GM18505 (cell line): ENCODE results near the gene RPAP2.
"Not testable (repeated sequence)": the region's sequence is repeated elsewhere in the genome, so short reads cannot be mapped to it uniquely, and the experiment has no call there.

ENCODE experiments used
- ATAC-seq: cut with Tn5 transposase; IDR thresholded peaks from one replicate; pipeline ENCODE4 v1.9.1; 2021; ENCODE audit not compliant: unreplicated experiment
- POLR2A ChIP-seq: IDR thresholded peaks from 4 replicates; pipeline ENCODE4 v1.6.1; 2011; ENCODE audit warnings: borderline replicate concordance; ENCODE audit not compliant: insufficient read depth, insufficient read length; ENCODE audit errors: extremely low read depth

Gene RPAP2

DNA sequence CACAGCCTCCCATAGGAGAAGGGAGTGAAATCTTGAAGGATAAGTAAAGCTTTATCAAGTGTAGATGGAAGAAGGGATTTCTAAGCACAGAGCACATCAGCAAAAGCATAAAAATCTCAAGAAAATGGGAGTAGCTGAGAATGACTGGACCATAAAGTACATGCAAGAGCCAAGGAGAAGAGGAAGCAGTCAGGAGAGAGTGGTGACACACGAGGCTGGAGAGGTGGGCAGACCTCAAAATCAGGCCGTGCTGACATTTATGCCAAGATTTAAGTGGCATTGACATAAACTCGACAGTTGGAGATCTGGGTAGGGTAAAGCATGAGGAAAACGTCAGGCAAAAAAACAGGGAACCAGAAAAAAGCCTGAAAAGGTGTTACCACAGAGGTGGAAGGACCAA is 125.5 kb downstream of the RPAP2 start:
- no peak for ATAC-seq
- TF ChIP-seq POLR2A: no peak

DNA sequence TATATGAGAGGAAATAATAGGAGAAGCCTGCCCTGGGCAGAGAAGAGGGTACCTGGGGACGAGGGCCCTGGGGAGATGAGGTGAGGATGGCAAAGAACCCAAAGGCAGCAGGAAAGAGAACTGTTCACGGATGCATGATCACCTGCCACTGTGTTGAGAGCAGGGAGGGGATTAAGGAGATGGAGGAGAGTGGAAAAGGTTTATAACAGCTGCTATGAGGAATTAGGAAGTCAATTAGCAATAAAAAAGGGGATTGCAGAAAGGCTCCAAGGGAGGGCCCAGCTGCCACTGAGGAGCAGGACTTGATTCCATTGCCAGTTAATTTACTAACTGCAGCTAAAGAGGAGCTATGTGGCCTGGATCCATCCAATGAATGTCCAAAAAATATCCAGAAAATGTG is 126.8 kb downstream of the RPAP2 start:
- no peak for ATAC-seq
- TF ChIP-seq POLR2A: no peak

DNA sequence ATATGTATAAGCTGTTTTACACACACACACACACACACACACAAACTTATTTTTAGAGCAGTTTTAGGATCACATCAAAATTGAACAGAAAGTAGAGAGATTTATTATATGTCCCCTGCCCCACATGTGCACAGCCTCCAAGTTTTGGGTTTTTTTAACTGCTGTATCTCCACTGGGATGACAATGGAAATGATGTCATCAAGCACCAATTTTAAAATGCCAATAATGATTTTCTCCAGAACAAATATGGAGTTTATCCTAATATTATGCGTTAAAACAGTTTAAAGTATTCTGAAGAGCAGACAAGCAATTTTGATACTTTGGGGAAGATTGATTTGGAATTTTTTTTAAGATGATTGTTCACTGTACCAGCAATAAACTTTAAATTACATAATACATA is 131.2 kb downstream of the RPAP2 start:
- TF ChIP-seq POLR2A: no peak
- ATAC-seq: no peak

DNA sequence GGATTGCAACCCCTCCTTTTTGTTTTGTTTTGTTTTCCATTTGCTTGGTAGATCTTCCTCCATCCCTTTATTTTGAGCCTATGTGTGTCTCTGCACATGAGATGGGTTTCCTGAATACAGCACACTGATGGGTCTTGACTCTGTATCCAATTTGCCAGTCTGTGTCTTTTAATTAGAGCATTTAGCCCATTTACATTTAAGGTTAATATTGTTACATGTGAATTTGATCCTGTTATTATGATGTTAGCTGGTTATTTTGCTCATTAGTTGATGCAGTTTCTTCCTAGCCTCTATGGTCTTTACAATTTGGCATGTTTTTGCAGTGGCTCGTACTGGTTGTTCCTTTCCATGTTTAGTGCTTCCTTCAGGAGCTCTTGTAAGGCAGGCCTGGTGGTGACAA is 135.7 kb downstream of the RPAP2 start:
- ATAC-seq: not testable (repeated sequence)

DNA sequence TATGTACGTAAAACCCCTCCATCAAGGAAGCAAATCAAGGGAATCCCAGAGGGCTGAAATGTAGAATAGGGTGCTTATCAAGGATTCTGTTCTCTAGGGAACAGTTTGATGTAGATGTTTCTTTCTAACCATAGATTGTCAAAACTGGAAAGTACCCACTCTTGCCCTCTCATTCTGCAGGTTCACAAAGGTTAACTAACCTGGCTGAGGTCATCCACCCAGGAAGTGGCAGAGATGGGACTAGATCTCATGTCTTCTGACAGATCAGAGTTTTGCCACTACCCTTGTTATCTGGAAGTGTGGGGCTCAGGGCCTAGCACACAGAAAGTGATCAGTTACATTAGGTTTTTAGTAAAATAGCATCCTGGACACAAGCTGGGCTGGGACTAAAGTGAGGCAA is 140.4 kb downstream of the RPAP2 start:
- no peak for ATAC-seq
- TF ChIP-seq POLR2A: no peak

DNA sequence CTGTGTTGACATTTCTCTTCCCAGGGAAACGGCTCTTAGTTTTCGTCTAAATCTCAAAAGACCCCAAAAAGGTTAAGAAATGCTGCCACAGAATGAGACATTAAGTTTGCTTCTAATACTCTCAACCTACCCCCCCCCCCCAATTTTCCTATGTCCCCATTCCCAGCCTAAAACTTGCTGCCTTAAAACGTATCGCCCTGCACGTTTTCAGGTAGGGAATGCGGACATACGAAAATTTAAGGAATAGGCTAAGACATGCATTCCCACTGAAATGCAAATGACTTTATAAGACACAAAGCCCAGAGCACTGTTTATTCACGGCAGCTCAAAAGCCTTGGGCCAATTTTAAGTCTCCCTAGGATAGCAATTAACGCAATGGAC is 142.4 kb downstream of the RPAP2 start:
- no peak for ATAC-seq
- no peak for TF ChIP-seq POLR2A

DNA sequence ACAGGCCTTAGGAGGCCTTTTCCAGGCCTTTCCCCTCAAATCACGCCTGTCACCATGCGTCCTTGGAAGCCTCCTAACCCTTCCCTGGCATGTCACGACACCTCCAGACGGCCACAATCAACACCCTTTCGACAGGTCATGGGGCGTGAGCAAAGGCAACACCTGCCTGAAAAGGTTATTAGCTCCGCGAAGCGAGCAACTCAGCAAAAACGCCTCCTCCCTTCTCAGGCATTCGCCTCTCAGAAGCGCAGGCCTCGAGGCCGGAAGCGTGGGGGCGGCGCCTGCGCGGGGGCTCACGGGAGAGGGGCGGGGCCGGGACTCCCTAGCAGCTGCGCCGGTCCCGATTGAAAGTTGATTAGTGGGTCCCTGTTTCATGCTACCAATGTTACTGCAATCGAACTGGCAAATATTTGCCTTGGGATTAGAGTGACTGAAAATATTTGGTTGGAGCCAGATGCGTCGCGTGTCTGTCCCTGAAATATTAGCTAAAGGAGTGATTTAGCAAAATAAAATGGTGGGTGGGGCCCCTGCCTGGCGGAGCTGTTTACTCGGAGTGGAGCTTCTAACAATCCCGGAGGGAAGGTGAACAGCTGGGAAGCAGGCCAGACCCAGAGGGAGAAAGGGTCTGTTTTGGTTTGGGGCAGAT is 143.0 kb downstream of the RPAP2 start:
- ATAC-seq: no peak
- TF ChIP-seq POLR2A: no peak

DNA sequence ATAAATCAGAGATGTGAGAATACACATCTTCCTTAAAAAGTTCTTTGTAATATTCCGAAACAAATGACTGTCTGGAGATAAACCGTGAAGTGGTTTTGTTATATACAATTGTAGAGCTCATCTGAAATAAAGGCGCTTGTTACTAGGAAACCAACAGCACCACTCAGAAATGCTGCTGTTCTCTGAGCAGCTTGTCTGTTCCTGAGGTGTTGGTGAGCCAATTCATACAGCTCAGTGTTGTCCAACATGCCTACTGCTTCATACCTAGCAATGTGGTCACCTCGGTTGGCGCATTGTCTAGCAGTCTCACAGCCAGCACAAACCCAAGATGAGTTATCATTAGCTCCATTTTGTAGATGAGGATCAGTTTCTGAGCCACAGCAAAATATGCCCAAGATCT is 143.5 kb downstream of the RPAP2 start:
- no peak for TF ChIP-seq POLR2A
- no peak for ATAC-seq

DNA sequence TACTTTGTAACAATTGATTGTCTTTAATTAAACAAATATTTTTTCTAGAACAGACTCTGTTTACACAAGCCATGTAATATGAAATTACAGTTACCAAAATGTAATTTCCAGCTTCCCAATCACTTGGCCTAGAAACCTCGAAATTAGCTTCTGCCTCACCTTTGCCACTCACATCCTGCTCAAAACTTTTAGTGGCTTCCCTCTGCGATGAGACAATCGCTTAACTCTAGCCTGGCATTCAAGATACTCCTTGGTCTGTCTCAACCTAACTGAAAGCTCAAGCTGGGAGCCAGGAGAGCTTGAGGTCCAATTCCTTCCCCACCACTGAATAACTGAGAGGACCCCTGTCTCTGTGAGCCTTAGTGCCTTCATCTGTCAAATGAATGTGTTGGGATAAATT is 145.0 kb downstream of the RPAP2 start:
- no peak for TF ChIP-seq POLR2A
- no peak for ATAC-seq

DNA sequence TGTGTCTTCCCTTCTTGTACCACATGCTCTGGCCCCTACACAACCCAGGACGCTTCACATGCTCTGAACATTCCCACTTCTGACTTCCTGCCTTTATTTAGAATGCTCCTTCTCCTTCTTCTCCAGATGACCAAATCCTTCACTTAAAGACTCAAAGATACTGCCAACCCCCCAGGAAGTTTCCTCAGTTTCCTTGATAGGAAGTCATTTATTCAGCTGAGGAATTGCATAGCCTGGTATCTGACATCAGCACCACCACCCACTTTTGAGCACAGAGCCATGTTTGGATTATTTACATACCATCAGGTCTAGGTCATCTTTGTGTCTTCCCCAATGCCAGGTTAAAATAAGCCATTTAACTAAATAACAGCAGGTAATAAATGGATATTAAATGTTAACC is 145.5 kb downstream of the RPAP2 start:
- TF ChIP-seq POLR2A: no peak
- no peak for ATAC-seq

DNA sequence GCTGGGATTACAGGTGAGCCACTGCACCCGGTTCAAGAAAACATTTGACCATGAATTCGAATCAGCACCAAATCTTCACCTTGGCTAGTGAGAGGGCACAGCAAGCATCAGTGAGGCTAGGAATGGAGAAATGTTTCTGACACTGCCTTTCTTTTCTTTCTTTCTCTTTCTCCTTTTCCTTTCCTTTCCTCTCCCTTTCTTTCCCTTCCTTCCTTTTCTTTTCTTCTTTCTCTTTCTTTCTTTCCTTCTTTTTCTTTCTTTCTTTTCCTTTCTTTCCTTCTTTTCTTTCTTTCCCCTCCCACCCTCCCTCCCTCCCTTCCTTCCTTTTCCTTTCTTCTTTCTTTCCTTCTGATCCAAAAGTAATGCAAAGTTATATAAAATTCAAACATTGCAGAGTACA is 147.0 kb downstream of the RPAP2 start:
- ATAC-seq: no peak
- TF ChIP-seq POLR2A: no peak

DNA sequence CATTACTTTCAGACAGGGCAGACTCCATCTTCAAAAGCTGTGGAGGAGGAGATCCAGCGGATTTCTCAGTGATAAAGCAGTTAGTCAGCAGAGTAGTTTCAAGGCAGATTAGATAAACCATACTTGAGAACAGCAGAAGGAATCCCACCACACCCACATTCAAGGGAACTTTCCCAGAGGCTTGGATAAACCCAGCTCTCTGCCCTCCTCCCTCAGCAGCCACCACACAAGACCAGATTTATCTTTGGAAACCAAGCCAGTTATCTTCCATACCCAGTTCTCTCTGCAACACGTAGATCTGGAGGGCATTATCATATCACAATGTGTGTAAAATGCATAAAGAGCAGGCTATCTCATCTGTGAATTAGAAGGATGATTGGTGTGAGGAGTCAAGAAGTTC is 147.7 kb downstream of the RPAP2 start:
- ATAC-seq: no peak
- TF ChIP-seq POLR2A: no peak

DNA sequence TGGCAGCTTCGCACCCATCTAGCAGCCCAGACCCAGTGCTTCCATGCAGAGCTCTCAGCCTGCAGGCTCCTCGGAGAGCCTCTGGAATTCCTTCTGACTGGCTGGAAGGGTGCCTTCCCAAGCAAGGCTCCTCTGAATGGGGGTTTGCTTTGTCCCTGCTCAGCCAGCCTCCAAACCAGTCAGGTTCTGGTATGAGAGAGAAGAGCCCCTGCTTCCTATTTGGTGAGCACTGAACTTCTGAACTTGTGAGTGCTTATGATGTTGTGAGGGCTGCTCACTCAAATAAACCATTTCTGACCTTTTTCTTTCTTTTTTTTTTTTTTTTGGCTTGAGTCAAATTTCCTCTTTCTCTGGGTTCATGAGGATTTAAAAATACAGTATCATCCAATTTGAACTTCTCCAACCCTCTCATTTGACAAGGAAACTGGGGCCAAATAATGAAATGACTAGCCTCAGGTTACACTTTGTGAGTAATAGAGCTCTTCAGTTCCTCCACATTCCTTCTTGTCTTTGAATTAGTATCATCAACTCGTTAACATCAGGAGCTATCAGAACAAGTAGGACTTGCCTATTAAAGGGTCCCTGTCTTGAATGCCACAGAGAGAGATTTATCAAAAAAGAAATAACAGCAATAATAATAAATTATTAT is 148.3 kb downstream of the RPAP2 start:
- no peak for ATAC-seq
- TF ChIP-seq POLR2A: no peak

DNA sequence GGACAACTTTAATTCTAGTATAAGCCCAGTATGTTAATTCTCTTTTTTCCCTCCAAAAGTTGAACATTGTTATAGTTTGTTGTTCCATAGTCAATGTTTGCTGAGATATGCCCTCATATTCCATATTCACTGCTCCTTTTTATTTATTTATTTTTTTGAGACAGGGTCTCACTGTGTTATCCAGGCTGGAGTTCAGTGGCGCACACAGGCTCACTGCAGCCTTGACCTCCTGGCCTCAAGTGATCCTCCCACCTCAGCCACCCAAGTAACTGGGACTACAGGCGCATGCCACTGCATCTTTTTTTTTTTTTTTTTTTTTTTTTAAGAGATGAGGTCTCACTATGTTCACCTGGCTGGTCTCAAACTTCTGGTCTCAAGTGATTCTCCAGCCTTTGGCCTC is 149.1 kb downstream of the RPAP2 start:
- no peak for TF ChIP-seq POLR2A

More for the DNA sequence above, 149.1 kb downstream of the RPAP2 start:
- ATAC-seq: no peak
